ENCODE results near the gene RBKS.

GRCh38 chr2:27863146-27863545 is 27.0 kb downstream of the RBKS start:
- TF ChIP-seq CTCF (IDR thresholded peaks at IDR 0.05) (no peak), POLR2A (IDR thresholded peaks at IDR 0.05) (no peak), POLR2AphosphoS5 (IDR thresholded peaks at IDR 0.05) (no peak)

All from breast epithelium (tissue), 3 donors.